Omental fat pad (tissue), 4 donors: ENCODE measurements around the gene CFAP20. TPM values are rescaled to one million over a fixed set of nuclear protein-coding genes. Genes with fewer than 3 reads are reported as not detected.

Source experiments
- ATAC-seq: fragments of 150-250 bp; one replicate; pipeline ENCODE4 v1.9.1; 2016; ENCODE audit warnings: mild to moderate bottlenecking, moderate library complexity; ENCODE audit not compliant: low FRiP score
- DNase-seq: peaks from one replicate; pipeline ENCODE4 v3.0.0-alpha.2; 2019; ENCODE audit warnings: low spot score
- total RNA-seq, 4 donors: library from RNA; depleted of rRNA; stranded (reverse); fragments of >200 nt; gene quantifications; one replicate each; pipeline ENCODE4 v1.1.0, GENCODE V29; 2016
- TF ChIP-seq, protein P1 (sequence below), 3 donors: fragments of 450-650 bp; IDR thresholded peaks; one replicate each; pipeline ENCODE4 v1.5.1; 2016 to 2017; ENCODE audit warnings: antibody characterized with exemption in 3 of 3, mild to moderate bottlenecking in 3 of 3, moderate library complexity in 2 of 3

The CFAP20 gene
- total RNA-seq, 4 donors from 2014 or later, result 28.5 to 39.2 (median 33.8) TPM

DNA sequence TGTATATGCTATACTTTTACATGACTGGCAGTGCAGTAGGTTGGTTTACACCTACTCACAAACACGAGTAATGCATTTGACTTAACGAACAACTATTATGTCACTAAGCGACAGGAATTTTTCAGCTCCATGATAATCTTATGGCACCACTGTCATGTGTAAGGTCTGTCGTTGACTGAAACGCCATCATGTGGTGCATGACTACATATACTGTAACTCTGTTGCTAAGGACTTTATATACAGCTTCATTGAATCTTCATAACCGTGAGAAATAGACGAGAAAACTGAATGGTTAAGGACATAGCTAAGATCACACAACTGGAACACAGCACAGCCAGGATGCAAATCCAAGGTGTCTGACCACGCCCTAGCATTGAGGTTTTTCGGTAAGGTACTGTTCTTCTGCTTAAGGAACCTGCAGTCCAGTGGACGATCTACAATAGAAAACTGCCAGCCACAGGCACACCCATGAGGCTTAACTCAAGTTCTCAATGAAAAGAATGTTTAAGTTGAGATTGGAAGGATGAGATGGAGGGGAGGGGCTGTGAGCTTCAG lies 3.3 kb downstream of the CFAP20 start:
- ATAC-seq (no peak), DNase-seq (no peak)
- TF ChIP-seq, protein P1, sequence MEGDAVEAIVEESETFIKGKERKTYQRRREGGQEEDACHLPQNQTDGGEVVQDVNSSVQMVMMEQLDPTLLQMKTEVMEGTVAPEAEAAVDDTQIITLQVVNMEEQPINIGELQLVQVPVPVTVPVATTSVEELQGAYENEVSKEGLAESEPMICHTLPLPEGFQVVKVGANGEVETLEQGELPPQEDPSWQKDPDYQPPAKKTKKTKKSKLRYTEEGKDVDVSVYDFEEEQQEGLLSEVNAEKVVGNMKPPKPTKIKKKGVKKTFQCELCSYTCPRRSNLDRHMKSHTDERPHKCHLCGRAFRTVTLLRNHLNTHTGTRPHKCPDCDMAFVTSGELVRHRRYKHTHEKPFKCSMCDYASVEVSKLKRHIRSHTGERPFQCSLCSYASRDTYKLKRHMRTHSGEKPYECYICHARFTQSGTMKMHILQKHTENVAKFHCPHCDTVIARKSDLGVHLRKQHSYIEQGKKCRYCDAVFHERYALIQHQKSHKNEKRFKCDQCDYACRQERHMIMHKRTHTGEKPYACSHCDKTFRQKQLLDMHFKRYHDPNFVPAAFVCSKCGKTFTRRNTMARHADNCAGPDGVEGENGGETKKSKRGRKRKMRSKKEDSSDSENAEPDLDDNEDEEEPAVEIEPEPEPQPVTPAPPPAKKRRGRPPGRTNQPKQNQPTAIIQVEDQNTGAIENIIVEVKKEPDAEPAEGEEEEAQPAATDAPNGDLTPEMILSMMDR (IDR thresholded peaks at IDR 0.05), result no peak

DNA sequence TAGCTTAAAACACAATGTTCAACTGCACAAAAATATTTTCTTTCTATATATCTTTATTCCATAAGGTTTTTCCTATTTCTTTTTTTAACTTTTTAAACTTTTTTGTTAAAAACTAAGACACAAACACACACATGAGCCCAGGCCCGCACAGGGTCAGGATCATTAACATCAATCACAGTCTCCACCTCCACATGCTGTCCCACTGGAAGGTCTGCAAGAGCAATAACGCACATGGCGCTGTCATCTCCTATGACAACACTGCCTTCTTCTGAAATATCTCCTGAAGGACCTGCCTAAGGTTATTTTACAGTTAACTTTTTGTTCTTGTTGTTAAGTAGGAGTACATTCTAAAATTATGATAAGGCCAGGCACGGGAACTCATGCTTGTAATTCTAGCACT lies 4.1 kb downstream of the CFAP20 start:
- TF ChIP-seq, protein P1 (IDR thresholded peaks at IDR 0.05), result no peak
- ATAC-seq (no peak), DNase-seq (no peak)

DNA sequence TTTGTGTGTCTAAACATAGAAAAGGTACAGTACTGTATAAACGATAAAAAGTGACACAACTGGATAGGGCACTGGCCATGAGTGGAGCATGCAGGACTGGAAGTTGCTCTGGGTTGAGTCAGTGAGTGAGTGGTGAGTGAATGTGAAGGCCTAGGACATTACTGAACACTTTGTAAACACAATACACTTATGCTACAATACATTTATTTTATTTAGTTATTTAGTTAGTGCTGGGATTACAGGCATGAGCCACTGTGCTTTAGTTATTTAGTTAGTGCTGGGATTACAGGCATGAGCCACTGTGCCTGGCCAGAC lies 4.6 kb downstream of the CFAP20 start:
- DNase-seq (no peak), ATAC-seq (no peak)
- TF ChIP-seq, protein P1 (IDR thresholded peaks at IDR 0.05), result no peak

DNA sequence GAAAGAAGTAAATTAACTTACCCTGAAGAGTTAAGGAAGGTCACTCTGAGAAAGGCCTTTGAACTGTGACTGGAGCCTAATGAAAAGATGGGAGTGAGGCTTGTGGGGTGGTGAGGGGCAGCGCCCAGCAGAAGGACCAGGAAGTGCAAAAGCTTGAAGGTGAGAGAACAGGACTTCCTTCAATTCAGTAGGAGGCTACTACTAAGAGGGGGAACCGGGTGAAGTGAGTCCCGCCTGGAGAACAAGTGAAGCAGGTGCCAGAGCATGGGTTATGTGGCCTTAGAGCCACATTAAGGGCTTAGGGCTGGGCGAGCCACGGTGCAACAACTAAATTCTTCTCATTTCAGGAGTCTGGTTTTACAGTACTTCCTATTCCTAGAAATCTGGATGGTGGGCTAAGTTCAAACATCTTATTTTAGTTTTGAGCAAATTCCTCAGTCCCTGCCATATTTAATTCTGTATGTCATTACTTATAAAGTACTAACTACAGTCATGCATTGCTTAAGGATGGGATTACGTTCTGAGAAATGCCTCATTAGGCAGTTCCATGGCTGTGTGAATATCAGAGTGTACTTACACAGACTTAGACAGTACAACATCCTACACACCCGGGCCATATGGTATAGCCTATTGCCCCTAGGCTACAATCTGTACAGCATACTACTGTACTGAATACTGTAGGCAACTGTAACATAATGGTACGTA lies 5.1 kb downstream of the CFAP20 start:
- no peak for ATAC-seq
- TF ChIP-seq, protein P1 (IDR thresholded peaks at IDR 0.05), result no peak
- DNase-seq, result no peak

DNA sequence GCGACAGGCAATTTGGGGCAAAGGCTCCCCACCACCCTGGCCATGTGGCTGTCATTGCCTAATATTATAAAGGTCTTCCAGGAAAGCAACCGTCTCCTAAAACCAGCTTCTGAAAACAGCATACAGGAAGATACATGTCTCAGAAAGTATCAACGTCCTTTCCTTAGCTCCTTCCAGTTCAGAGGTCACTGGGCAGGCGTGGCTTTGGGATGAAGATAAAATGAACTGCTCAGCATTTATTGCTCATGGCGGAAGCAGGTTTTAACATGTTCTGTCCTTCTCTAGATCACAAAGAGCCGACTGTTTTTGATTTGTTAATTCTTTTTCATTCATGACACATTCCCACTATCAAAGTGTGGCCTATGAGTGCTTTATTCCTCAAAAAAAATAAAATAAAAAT lies 8.0 kb downstream of the CFAP20 start:
- no peak for ATAC-seq

DNA sequence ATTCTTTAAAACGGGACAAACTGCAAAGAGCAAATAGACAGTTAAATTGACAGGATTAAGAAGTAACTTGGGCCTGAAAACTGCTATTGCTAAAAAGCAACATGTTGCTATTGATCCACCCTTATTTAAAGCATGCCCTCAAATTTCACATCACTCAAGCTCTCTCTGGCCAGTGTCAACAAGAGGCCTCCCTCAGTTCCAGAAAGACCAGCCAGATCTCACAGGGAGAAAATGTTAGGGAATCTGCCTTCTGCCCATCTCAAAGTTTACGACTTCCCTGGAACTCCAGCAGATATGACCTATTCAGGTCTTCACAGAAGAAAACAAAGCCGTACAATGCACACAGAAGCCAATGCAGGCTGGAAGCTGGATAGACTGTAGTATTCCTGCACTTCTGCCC lies 8.9 kb downstream of the CFAP20 start:
- no peak for ATAC-seq
- TF ChIP-seq, protein P1 (IDR thresholded peaks at IDR 0.05), result no peak
- no peak for DNase-seq

More for the DNA sequence above, 8.0 kb downstream of the CFAP20 start:
- TF ChIP-seq, protein P1 (IDR thresholded peaks at IDR 0.05), result no peak
- no peak for DNase-seq

DNA sequence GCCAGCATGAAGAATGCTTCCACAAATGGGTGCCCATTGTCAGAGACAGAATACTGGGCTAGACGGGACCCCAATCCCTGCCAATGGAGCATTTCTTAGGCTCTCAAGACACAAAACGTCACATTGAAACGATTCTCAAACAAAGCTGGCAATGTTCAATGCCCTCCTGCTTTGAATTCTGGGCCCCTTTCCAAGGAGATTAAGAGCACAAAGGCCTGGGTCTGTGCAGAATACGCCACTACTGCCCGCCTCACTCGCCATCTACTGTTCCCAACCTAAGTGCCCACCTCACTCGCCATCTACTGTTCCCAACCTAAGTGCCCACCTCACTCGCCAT lies 9.7 kb downstream of the CFAP20 start:
- TF ChIP-seq, protein P1 (IDR thresholded peaks at IDR 0.05), result no peak
- DNase-seq (no peak), ATAC-seq (no peak)
